ENCODE measurements around the gene WDPCP. TPM values are rescaled to one million over a fixed set of nuclear protein-coding genes. Genes with fewer than 3 reads are reported as not detected.

The WDPCP gene
- total and polyA plus RNA-seq, 2 of the 13 experiments (the other 11 are each of a cell fraction or from before 2014, with no cell fraction given): 2.9 to 5.2 TPM

DNA sequence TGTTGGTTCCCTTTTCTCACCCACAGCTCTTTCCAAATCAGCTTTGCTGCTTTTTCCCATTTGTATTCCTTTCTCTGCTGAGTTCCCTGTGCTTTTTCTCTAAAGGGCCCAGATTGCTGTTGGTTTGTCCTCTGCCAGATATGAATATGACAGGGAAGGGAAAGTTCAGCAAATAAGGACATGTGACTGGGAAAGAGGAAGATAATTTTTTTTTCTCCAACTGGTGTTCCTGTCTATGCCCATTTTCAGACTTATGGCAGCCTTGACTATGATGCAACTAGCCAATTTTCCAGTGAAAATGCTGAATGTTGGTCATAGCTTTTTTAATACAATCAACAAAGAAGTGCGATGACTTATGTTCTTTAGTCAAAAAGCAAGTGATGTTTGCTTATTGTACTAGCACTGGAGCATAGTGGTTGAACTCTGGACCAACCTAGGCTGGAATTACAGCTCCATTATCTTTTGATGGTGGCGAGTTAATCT, 8.2 kb upstream of the WDPCP start (continued):
- peak; percentile 62 for TF ChIP-seq PAXIP1 (CRISPR knock-in tag; conservative IDR thresholded peaks at IDR 0.05)
- no peak for TF ChIP-seq BRD4 (CRISPR knock-in tag; IDR thresholded peaks at IDR 0.05)
- TF ChIP-seq, protein P1, sequence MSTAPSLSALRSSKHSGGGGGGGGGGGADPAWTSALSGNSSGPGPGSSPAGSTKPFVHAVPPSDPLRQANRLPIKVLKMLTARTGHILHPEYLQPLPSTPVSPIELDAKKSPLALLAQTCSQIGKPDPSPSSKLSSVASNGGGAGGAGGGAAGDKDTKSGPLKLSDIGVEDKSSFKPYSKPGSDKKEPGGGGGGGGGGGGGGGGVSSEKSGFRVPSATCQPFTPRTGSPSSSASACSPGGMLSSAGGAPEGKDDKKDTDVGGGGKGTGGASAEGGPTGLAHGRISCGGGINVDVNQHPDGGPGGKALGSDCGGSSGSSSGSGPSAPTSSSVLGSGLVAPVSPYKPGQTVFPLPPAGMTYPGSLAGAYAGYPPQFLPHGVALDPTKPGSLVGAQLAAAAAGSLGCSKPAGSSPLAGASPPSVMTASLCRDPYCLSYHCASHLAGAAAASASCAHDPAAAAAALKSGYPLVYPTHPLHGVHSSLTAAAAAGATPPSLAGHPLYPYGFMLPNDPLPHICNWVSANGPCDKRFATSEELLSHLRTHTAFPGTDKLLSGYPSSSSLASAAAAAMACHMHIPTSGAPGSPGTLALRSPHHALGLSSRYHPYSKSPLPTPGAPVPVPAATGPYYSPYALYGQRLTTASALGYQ (CRISPR knock-in tag; IDR thresholded peaks at IDR 0.05): 0 out of 2 replicates have a peak, but pooled peaks have one; percentile 33
- no peak for TF ChIP-seq ZBTB39 (CRISPR knock-in tag; IDR thresholded peaks at IDR 0.05)
- TF ChIP-seq FOXA3 (CRISPR knock-in tag; IDR thresholded peaks at IDR 0.05): peak; percentile 53
- no peak for TF ChIP-seq JARID2 (CRISPR knock-in tag; IDR thresholded peaks at IDR 0.05; ENCODE audit: insufficient replicate concordance)
- TF ChIP-seq TCF7 (IDR thresholded peaks at IDR 0.05; ENCODE audit: low read depth): peak; percentile 32; the same call in 1 of the 2 replicates
- no peak for TF ChIP-seq KLF15 (CRISPR knock-in tag; IDR thresholded peaks at IDR 0.05; ENCODE audit: borderline replicate concordance)
- TF ChIP-seq KAT8 (CRISPR knock-in tag; IDR thresholded peaks at IDR 0.05): peak; percentile 41; the same call in 1 of the 2 replicates
- peak; percentile 70 for TF ChIP-seq RCOR2 (CRISPR knock-in tag; IDR thresholded peaks at IDR 0.05)
- no peak for TF ChIP-seq ZFP41 (CRISPR knock-in tag; IDR thresholded peaks at IDR 0.05; ENCODE audit: borderline replicate concordance)
- TF ChIP-seq, protein P2, sequence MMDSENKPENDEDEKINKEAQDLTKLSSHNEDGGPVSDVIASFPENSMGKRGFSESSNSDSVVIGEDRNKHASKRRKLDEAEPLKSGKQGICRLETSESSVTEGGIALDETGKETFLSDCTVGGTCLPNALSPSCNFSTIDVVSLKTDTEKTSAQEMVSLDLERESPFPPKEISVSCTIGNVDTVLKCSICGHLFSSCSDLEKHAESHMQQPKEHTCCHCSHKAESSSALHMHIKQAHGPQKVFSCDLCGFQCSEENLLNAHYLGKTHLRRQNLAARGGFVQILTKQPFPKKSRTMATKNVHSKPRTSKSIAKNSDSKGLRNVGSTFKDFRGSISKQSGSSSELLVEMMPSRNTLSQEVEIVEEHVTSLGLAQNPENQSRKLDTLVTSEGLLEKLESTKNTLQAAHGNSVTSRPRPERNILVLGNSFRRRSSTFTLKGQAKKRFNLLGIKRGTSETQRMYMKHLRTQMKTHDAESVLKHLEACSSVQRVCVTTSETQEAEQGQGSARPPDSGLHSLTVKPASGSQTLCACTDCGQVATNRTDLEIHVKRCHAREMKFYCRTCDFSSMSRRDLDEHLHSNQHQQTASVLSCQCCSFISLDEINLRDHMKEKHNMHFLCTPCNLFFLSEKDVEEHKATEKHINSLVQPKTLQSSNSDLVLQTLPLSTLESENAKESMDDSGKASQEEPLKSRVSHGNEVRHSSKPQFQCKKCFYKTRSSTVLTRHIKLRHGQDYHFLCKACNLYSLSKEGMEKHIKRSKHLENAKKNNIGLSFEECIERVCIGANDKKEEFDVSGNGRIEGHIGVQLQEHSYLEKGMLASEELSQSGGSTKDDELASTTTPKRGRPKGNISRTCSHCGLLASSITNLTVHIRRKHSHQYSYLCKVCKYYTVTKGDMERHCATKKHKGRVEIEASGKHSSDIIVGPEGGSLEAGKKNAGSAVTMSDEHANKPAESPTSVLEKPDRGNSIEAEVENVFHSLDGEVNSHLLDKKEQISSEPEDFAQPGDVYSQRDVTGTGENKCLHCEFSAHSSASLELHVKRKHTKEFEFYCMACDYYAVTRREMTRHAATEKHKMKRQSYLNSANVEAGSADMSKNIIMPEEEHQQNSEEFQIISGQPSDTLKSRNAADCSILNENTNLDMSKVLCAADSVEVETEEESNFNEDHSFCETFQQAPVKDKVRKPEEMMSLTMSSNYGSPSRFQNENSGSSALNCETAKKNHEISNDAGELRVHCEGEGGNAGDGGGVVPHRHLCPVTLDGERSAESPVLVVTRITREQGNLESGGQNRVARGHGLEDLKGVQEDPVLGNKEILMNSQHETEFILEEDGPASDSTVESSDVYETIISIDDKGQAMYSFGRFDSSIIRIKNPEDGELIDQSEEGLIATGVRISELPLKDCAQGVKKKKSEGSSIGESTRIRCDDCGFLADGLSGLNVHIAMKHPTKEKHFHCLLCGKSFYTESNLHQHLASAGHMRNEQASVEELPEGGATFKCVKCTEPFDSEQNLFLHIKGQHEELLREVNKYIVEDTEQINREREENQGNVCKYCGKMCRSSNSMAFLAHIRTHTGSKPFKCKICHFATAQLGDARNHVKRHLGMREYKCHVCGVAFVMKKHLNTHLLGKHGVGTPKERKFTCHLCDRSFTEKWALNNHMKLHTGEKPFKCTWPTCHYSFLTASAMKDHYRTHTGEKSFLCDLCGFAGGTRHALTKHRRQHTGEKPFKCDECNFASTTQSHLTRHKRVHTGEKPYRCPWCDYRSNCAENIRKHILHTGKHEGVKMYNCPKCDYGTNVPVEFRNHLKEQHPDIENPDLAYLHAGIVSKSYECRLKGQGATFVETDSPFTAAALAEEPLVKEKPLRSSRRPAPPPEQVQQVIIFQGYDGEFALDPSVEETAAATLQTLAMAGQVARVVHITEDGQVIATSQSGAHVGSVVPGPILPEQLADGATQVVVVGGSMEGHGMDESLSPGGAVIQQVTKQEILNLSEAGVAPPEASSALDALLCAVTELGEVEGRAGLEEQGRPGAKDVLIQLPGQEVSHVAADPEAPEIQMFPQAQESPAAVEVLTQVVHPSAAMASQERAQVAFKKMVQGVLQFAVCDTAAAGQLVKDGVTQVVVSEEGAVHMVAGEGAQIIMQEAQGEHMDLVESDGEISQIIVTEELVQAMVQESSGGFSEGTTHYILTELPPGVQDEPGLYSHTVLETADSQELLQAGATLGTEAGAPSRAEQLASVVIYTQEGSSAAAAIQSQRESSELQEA (CRISPR knock-in tag; IDR thresholded peaks at IDR 0.05; ENCODE audit: not compliant biosample characterization): no peak
- no peak for TF ChIP-seq ZNF839 (CRISPR knock-in tag; IDR thresholded peaks at IDR 0.05; ENCODE audit: borderline replicate concordance)

All from HepG2 (cell line).